Endothelial cell (in vitro differentiated cells): ENCODE data around the gene CCL27. TPM values are rescaled to one million over a fixed set of nuclear protein-coding genes. Genes with fewer than 3 reads are reported as not detected.

Experiments
- DNase-seq: peaks from one replicate; pipeline ENCODE4 v3.0.0; 2021; ENCODE audit warnings: low spot score
- H3K27ac Mint-ChIP-seq: one replicate; pipeline ENCODE4 v1.8.0; 2021; ENCODE audit warnings: mixed read lengths, inconsistent platforms; ENCODE audit not compliant: unreplicated experiment
- H3K27me3 Mint-ChIP-seq: one replicate; pipeline ENCODE4 v1.8.0; 2021; ENCODE audit warnings: mild to moderate bottlenecking, moderate library complexity, mixed read lengths, inconsistent platforms; ENCODE audit not compliant: unreplicated experiment
- H3K36me3 Mint-ChIP-seq: one replicate; pipeline ENCODE4 v1.8.0; 2021; ENCODE audit warnings: mild to moderate bottlenecking, low read depth, mixed read lengths, inconsistent platforms; ENCODE audit not compliant: unreplicated experiment
- H3K4me1 Mint-ChIP-seq: one replicate; pipeline ENCODE4 v1.8.0; 2021; ENCODE audit warnings: mild to moderate bottlenecking, mixed read lengths, inconsistent platforms; ENCODE audit not compliant: unreplicated experiment
- H3K4me3 Mint-ChIP-seq: one replicate; pipeline ENCODE4 v1.8.0; 2021; ENCODE audit warnings: mild to moderate bottlenecking, mixed read lengths, inconsistent platforms; ENCODE audit not compliant: unreplicated experiment
- H3K9me3 Mint-ChIP-seq: one replicate; pipeline ENCODE4 v1.8.0; 2021; ENCODE audit warnings: mixed read lengths, inconsistent platforms; ENCODE audit not compliant: unreplicated experiment
- CTCF ChIP-seq: fragments of 200-600 bp; sonication (generic); IDR thresholded peaks from one replicate; pipeline ENCODE4 v1.5.0; 2021; ENCODE audit warnings: antibody characterized with exemption; ENCODE audit not compliant: unreplicated experiment
- total RNA-seq: library from RNA; stranded (reverse); fragmentation: NEBNext Ultra II Directional; extraction: Animal tissue kit (Norgen Biotek cat#: 25700); gene quantifications from one replicate; pipeline ENCODE4 v1.2.1, GENCODE V29; 2021; ENCODE audit not compliant: unreplicated experiment

Gene CCL27
- total RNA-seq, 1 donor from 2014 or later: not detected

GRCh38 chr9:34624475-34625185 is 37.8 kb downstream of the CCL27 start:
- Mint-ChIP-seq H3K27me3 (peaks cover 32% of the 10 kb centered on the region), H3K4me3 (no peak overlapping the region), H3K27ac (no peak overlapping the region), H3K36me3 (peaks cover 6% of the 10 kb centered on the region), H3K4me1 (peaks cover 20% of the 10 kb centered on the region), H3K9me3 (no peaks in the 10 kb centered on the region)
- DNase-seq: no peak
- no peak for TF ChIP-seq CTCF

- no peak for DNase-seq
- peaks cover 26% of the 10 kb centered on the region for H3K27me3 Mint-ChIP-seq
- no peaks in the 10 kb centered on the region for H3K9me3 Mint-ChIP-seq
- H3K4me1 Mint-ChIP-seq: peaks cover 22% of the 10 kb centered on the region
- no peak for TF ChIP-seq CTCF
- no peak overlapping the region for H3K4me3 Mint-ChIP-seq
- no peak overlapping the region for H3K27ac Mint-ChIP-seq
- peaks cover 6% of the 10 kb centered on the region for H3K36me3 Mint-ChIP-seq
Measured at GRCh38 chr9:34623374-34624235, 38.9 kb downstream of the CCL27 start.

- Mint-ChIP-seq H3K9me3 (no peaks in the 10 kb centered on the region), H3K36me3 (peaks cover 13% of the 10 kb centered on the region), H3K27ac (peak within 1 kb of the TSS; percentile 88), H3K4me1 (peaks cover 15% of the 10 kb centered on the region), H3K4me3 (peak within 1 kb of the TSS; percentile 94), H3K27me3 (peaks cover 12% of the 10 kb centered on the region)
- DNase-seq: peak; percentile 84
- no peak for TF ChIP-seq CTCF
Measured at GRCh38 chr9:34620061-34620994, 42.1 kb downstream of the CCL27 start, which contains the start of gene DCTN3. TSS of gene DCTN3 (minus strand) at chr9:34620495. CDS start at chr9:34620464, 31 bp downstream.

GRCh38 chr9:34615132-34615531 is 47.3 kb downstream of the CCL27 start:
- Mint-ChIP-seq H3K4me3 (no peak overlapping the region), H3K36me3 (peaks cover 21% of the 10 kb centered on the region), H3K27me3 (peaks cover 9% of the 10 kb centered on the region), H3K9me3 (no peaks in the 10 kb centered on the region), H3K4me1 (peaks cover 25% of the 10 kb centered on the region), H3K27ac (no peak overlapping the region)
- TF ChIP-seq CTCF: no peak
- DNase-seq: no peak
